ENCODE measurements around the gene PUS7L. TPM values are rescaled to one million over a fixed set of nuclear protein-coding genes. Genes with fewer than 3 reads are reported as not detected.

The PUS7L gene
- polyA plus RNA-seq, 1 donor from 2014 or later = 29.2 TPM

DNA sequence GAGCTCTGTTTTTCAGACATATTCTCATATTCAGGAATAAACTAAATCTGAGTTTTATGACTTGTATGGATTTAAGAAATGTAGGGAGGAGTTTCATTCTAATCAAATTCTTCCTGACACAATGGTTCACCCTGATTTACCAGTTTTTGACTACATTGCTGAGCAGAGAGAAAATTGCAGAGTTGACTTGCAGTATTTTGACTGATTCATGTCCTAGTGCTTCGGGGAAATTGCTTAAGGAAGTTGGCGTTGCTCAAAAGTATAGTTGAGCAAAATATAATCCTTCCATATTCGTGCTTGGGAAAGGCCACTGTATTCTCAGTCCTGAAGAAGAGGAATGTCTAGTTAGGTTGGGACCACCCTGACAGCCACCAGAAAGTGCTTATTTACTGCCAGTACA, 48.8 kb upstream of the PUS7L start:
- H3K4me3 ChIP-seq (ENCODE audit: low read length) = peak overlapping the region; percentile 76

DNA sequence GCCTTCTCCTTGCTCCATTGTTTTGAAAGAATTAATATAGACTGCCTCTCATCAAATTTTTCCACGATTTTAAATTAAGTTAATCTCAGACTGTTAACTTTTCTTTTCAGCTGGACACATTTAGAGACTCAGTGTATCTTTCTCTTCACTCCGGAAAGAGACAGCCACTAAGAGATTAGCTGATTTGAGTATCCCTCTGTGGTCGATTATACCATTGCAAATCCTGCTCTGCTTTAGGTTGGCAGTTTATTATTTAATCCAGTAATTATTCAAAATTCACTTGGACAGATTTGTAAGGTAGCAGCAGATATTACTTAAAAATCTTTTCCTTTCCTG, 48.1 kb upstream of the PUS7L start:
- no peaks in the 10 kb centered on the region for H3F3A ChIP-seq (ENCODE audit: insufficient read depth, low read length, poor library complexity, severe bottlenecking)
- peak overlapping the region; percentile 83 for H3K4me2 ChIP-seq (ENCODE audit: low read length)
- H3K9ac ChIP-seq (ENCODE audit: low read length) = peak overlapping the region; percentile 90
- H3K9me3 ChIP-seq (ENCODE audit: low read length) = no peaks in the 10 kb centered on the region
- H3K36me3 ChIP-seq (ENCODE audit: insufficient read depth, low read length) = no peaks in the 10 kb centered on the region
- H3K79me2 ChIP-seq (replicated peaks; ENCODE audit: insufficient read depth, low read length) = peaks cover 26% of the 10 kb centered on the region
- H3K9me2 ChIP-seq (ENCODE audit: insufficient read depth, low read length) = no peaks in the 10 kb centered on the region
- H3K27me3 ChIP-seq (ENCODE audit: insufficient read depth, low read depth, low read length) = no peaks in the 10 kb centered on the region
- peak overlapping the region; percentile 76 for H3K4me3 ChIP-seq (ENCODE audit: low read length)
- H2AFZ ChIP-seq (ENCODE audit: low read depth, low read length) = peak overlapping the region; percentile 89
- TF ChIP-seq MXI1 (conservative IDR thresholded peaks at IDR 0.05; ENCODE audit: poor library complexity, severe bottlenecking) (no peak), EZH2 (IDR thresholded peaks at IDR 0.05; ENCODE audit: borderline replicate concordance, insufficient read depth, low read length, poor library complexity, severe bottlenecking) (no peak), TAF1 (IDR thresholded peaks at IDR 0.05; ENCODE audit: low read depth) (no peak), POLR2AphosphoS5 (IDR thresholded peaks at IDR 0.05) (no peak), SMC3 (conservative IDR thresholded peaks at IDR 0.05; ENCODE audit: poor library complexity) (no peak), RAD21 (conservative IDR thresholded peaks at IDR 0.05) (no peak), EP300 (conservative IDR thresholded peaks at IDR 0.05; ENCODE audit: poor library complexity, severe bottlenecking) (no peak)
- TF ChIP-seq, protein P1, sequence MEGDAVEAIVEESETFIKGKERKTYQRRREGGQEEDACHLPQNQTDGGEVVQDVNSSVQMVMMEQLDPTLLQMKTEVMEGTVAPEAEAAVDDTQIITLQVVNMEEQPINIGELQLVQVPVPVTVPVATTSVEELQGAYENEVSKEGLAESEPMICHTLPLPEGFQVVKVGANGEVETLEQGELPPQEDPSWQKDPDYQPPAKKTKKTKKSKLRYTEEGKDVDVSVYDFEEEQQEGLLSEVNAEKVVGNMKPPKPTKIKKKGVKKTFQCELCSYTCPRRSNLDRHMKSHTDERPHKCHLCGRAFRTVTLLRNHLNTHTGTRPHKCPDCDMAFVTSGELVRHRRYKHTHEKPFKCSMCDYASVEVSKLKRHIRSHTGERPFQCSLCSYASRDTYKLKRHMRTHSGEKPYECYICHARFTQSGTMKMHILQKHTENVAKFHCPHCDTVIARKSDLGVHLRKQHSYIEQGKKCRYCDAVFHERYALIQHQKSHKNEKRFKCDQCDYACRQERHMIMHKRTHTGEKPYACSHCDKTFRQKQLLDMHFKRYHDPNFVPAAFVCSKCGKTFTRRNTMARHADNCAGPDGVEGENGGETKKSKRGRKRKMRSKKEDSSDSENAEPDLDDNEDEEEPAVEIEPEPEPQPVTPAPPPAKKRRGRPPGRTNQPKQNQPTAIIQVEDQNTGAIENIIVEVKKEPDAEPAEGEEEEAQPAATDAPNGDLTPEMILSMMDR (IDR thresholded peaks at IDR 0.05; ENCODE audit: poor library complexity, severe bottlenecking) = no peak
- TF ChIP-seq, protein P2, sequence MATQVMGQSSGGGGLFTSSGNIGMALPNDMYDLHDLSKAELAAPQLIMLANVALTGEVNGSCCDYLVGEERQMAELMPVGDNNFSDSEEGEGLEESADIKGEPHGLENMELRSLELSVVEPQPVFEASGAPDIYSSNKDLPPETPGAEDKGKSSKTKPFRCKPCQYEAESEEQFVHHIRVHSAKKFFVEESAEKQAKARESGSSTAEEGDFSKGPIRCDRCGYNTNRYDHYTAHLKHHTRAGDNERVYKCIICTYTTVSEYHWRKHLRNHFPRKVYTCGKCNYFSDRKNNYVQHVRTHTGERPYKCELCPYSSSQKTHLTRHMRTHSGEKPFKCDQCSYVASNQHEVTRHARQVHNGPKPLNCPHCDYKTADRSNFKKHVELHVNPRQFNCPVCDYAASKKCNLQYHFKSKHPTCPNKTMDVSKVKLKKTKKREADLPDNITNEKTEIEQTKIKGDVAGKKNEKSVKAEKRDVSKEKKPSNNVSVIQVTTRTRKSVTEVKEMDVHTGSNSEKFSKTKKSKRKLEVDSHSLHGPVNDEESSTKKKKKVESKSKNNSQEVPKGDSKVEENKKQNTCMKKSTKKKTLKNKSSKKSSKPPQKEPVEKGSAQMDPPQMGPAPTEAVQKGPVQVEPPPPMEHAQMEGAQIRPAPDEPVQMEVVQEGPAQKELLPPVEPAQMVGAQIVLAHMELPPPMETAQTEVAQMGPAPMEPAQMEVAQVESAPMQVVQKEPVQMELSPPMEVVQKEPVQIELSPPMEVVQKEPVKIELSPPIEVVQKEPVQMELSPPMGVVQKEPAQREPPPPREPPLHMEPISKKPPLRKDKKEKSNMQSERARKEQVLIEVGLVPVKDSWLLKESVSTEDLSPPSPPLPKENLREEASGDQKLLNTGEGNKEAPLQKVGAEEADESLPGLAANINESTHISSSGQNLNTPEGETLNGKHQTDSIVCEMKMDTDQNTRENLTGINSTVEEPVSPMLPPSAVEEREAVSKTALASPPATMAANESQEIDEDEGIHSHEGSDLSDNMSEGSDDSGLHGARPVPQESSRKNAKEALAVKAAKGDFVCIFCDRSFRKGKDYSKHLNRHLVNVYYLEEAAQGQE (IDR thresholded peaks at IDR 0.05; ENCODE audit: borderline replicate concordance) = no peak
- no peaks in the 10 kb centered on the region for H4K20me1 ChIP-seq (ENCODE audit: insufficient read depth)
- H3K27ac ChIP-seq (ENCODE audit: low read length) = peak overlapping the region; percentile 93

More for the DNA sequence above, 48.8 kb upstream of the PUS7L start:
- Histone ChIP-seq H3K9ac (ENCODE audit: low read length) (no peak overlapping the region), H3K27ac (ENCODE audit: low read length) (no peak overlapping the region), H3K27me3 (ENCODE audit: insufficient read depth, low read depth, low read length) (no peaks in the 10 kb centered on the region), H3F3A (ENCODE audit: insufficient read depth, low read length, poor library complexity, severe bottlenecking) (no peaks in the 10 kb centered on the region), H3K79me2 (replicated peaks; ENCODE audit: insufficient read depth, low read length) (peaks cover 26% of the 10 kb centered on the region), H3K9me3 (ENCODE audit: low read length) (no peaks in the 10 kb centered on the region), H3K4me2 (ENCODE audit: low read length) (no peak overlapping the region), H4K20me1 (ENCODE audit: insufficient read depth) (no peaks in the 10 kb centered on the region), H3K36me3 (ENCODE audit: insufficient read depth, low read length) (no peaks in the 10 kb centered on the region), H3K9me2 (ENCODE audit: insufficient read depth, low read length) (no peaks in the 10 kb centered on the region), H2AFZ (ENCODE audit: low read depth, low read length) (peak overlapping the region; percentile 89)
- no peak for TF ChIP-seq SMC3 (conservative IDR thresholded peaks at IDR 0.05; ENCODE audit: poor library complexity)
- no peak for TF ChIP-seq POLR2AphosphoS5 (IDR thresholded peaks at IDR 0.05)
- TF ChIP-seq EP300 (conservative IDR thresholded peaks at IDR 0.05; ENCODE audit: poor library complexity, severe bottlenecking) = no peak
- TF ChIP-seq, protein P1 (IDR thresholded peaks at IDR 0.05; ENCODE audit: poor library complexity, severe bottlenecking) = no peak
- no peak for TF ChIP-seq EZH2 (IDR thresholded peaks at IDR 0.05; ENCODE audit: borderline replicate concordance, insufficient read depth, low read length, poor library complexity, severe bottlenecking)
- TF ChIP-seq, protein P2 (IDR thresholded peaks at IDR 0.05; ENCODE audit: borderline replicate concordance) = no peak
- TF ChIP-seq TAF1 (IDR thresholded peaks at IDR 0.05; ENCODE audit: low read depth) = no peak
- no peak for TF ChIP-seq MXI1 (conservative IDR thresholded peaks at IDR 0.05; ENCODE audit: poor library complexity, severe bottlenecking)
- TF ChIP-seq RAD21 (conservative IDR thresholded peaks at IDR 0.05) = no peak
